GM21825 (cell line): ENCODE measurements around the gene JAK3.
"Not testable (repeated sequence)": the region's sequence is repeated elsewhere in the genome, so short reads cannot be mapped to it uniquely, and the experiment has no call there.

Experiments used
- ATAC-seq: cut with Tn5 transposase; IDR thresholded peaks from one replicate; pipeline ENCODE4 v1.9.1; 2021; ENCODE audit warnings: mild to moderate bottlenecking, moderate library complexity; ENCODE audit not compliant: unreplicated experiment

The JAK3 gene

GRCh38 chr19:17778968-17779929, 68.5 kb downstream of the JAK3 start:
- ATAC-seq: no peak

- no peak for ATAC-seq
These were observed 69.4 kb downstream of the JAK3 start for GRCh38 chr19:17778251-17778967.

GRCh38 chr19:17777840-17778239, 69.9 kb downstream of the JAK3 start:
- not testable (repeated sequence) for ATAC-seq

GRCh38 chr19:17775991-17776803, 71.6 kb downstream of the JAK3 start:
- ATAC-seq: peak; percentile 66

- no peak for ATAC-seq
These were observed 72.4 kb downstream of the JAK3 start for GRCh38 chr19:17775245-17775927.
